Measurements from ENCODE around the gene RHBDD2. TPM values are rescaled to one million over a fixed set of nuclear protein-coding genes. Genes with fewer than 3 reads are reported as not detected.
"Not testable (repeated sequence)": the region's sequence is repeated elsewhere in the genome, so short reads cannot be mapped to it uniquely, and the experiment has no call there.

Gene RHBDD2
- total and polyA plus RNA-seq, 8 donors, result 38.4 to 69.0 (median 46.7) TPM

- H3K4me1 ChIP-seq, result peaks cover 8 to 38% of the 10 kb centered on the region in 2 donors
- H3K27ac ChIP-seq, result peak overlapping the region; percentile 80 to 84
- ATAC-seq (no peak), DNase-seq (no peak)
- H3K4me3 ChIP-seq, result no peak overlapping the region
- no peaks in the 10 kb centered on the region for H3K36me3 ChIP-seq
- TF ChIP-seq CTCF (IDR thresholded peaks at IDR 0.05), result no peak
- intact Hi-C loops (cut with DNase I), result no loop called here
- no peaks in the 10 kb centered on the region for H3K27me3 ChIP-seq
- H3K9me3 ChIP-seq, result no peaks in the 10 kb centered on the region
Observed at GRCh38 chr7:75843613-75844116, 35.2 kb upstream of the RHBDD2 start.

DNA sequence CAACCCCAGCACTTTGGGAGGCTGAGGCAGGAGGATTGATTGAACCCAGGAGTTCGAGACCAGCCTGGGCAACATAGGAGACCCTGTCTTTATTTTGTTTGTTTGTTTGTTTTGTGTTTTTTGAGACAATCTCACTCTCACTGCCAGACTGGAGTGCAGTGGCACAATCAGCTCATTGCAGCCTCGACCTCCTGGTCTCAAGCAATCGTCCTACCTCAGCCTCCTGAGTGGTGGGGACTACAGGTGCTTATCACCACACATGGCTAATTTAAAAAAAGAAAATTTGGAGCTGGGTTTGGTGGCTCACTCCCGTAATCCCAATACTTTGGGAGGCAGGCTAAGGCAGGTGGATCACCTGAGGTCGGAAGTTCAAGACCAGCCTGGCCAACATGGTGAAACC lies 34.7 kb upstream of the RHBDD2 start:
- intact Hi-C loops (cut with DNase I), result no loop called here
- DNase-seq (no peak), ATAC-seq (no peak)
- Histone ChIP-seq H3K4me3 (no peak overlapping the region), H3K9me3 (no peaks in the 10 kb centered on the region), H3K4me1 (peaks cover 8 to 39% of the 10 kb centered on the region in 2 donors), H3K27ac (no peak overlapping the region), H3K27me3 (no peaks in the 10 kb centered on the region), H3K36me3 (no peaks in the 10 kb centered on the region)
- TF ChIP-seq CTCF (IDR thresholded peaks at IDR 0.05), result no peak

GRCh38 chr7:75845132-75845531 lies 33.7 kb upstream of the RHBDD2 start:
- H3K27me3 ChIP-seq; H3K4me3 ChIP-seq; intact Hi-C loops (cut with DNase I); H3K36me3 ChIP-seq; H3K27ac ChIP-seq; H3K9me3 ChIP-seq; DNase-seq; ATAC-seq: not testable (repeated sequence)
- peaks cover 8 to 46% of the 10 kb centered on the region in 2 donors for H3K4me1 ChIP-seq

- ATAC-seq, result peak; percentile 19
- Histone ChIP-seq H3K36me3 (no peaks in the 10 kb centered on the region), H3K9me3 (no peaks in the 10 kb centered on the region), H3K27me3 (no peaks in the 10 kb centered on the region), H3K4me3 (no peak overlapping the region), H3K27ac (no peak overlapping the region), H3K4me1 (peaks cover 6 to 41% of the 10 kb centered on the region in 2 donors)
- no peak for DNase-seq
- no peak for TF ChIP-seq CTCF (IDR thresholded peaks at IDR 0.05)
- intact Hi-C loops (cut with DNase I), result no loop called here
Observed at GRCh38 chr7:75847707-75848106, 31.1 kb upstream of the RHBDD2 start.

DNA sequence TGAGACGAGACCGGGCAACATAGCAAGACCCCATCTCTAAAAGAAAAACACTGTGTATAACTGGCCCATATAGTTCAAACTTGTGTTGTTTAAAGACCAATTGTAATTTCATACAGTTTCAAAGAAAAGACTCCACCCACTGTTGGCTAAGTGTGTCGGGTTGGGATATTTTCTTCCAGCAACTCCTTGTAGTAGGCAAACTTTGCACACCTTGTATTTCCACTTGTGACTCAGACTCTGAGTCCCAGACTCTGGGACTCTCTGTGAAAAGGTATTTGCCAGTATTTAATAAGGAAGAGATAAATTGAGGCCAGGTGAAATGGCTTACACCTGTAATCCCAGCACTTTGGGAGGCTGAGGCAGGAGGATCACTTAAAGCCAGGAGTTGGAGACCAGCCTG lies 29.3 kb upstream of the RHBDD2 start:
- TF ChIP-seq CTCF (IDR thresholded peaks at IDR 0.05), result no peak
- DNase-seq (no peak), ATAC-seq (peak; percentile 75)
- no peak overlapping the region for H3K4me3 ChIP-seq
- H3K27ac ChIP-seq, result no peak overlapping the region
- H3K36me3 ChIP-seq, result no peaks in the 10 kb centered on the region
- intact Hi-C loops (cut with DNase I), result no loop called here
- H3K27me3 ChIP-seq, result no peaks in the 10 kb centered on the region
- no peaks in the 10 kb centered on the region for H3K9me3 ChIP-seq
- H3K4me1 ChIP-seq, result peaks cover 3 to 27% of the 10 kb centered on the region in 2 donors

DNA sequence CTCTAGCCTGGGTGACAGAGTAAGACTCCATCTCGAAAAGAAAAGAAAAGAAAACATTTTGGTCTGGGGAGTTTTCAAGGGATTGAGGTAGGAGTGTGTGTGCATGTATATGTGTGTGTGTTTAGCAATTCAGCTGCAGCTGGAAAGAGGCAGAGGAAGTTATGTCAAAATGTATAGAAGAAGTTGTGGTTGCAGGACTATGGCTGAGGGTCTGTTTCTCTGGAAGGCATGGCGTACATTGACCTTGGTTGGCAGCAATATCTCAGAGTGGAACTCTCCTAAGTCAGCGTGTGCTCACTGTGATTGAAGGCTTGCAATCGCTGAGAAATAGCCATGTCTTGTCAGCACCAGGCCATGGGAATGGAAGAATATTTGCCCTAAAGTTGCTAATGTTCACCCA lies 28.6 kb upstream of the RHBDD2 start:
- H3K9me3 ChIP-seq, result no peaks in the 10 kb centered on the region
- no peak overlapping the region for H3K27ac ChIP-seq
- DNase-seq (no peak), ATAC-seq (peak; percentile 9)
- H3K4me3 ChIP-seq, result no peak overlapping the region
- TF ChIP-seq CTCF (IDR thresholded peaks at IDR 0.05), result no peak
- peaks cover 3 to 27% of the 10 kb centered on the region in 2 donors for H3K4me1 ChIP-seq
- intact Hi-C loops (cut with DNase I), result no loop called here
- H3K36me3 ChIP-seq, result no peaks in the 10 kb centered on the region
- H3K27me3 ChIP-seq, result no peaks in the 10 kb centered on the region
